Occipital lobe (tissue), 2 donors: ENCODE measurements around the gene OXSM. TPM values are rescaled to one million over a fixed set of nuclear protein-coding genes. Genes with fewer than 3 reads are reported as not detected.

Source experiments
- DNase-seq: peaks from one replicate; lab custom pipeline; 2025; lab: John Stamatoyannopoulos, UW
- total RNA-seq: library from RNA; depleted of rRNA; stranded (reverse); fragments of >200 nt; gene quantifications from one replicate; pipeline ENCODE4 v1.2.3, GENCODE V29; 2014

Gene OXSM
- 9.0 TPM for total RNA-seq

DNA sequence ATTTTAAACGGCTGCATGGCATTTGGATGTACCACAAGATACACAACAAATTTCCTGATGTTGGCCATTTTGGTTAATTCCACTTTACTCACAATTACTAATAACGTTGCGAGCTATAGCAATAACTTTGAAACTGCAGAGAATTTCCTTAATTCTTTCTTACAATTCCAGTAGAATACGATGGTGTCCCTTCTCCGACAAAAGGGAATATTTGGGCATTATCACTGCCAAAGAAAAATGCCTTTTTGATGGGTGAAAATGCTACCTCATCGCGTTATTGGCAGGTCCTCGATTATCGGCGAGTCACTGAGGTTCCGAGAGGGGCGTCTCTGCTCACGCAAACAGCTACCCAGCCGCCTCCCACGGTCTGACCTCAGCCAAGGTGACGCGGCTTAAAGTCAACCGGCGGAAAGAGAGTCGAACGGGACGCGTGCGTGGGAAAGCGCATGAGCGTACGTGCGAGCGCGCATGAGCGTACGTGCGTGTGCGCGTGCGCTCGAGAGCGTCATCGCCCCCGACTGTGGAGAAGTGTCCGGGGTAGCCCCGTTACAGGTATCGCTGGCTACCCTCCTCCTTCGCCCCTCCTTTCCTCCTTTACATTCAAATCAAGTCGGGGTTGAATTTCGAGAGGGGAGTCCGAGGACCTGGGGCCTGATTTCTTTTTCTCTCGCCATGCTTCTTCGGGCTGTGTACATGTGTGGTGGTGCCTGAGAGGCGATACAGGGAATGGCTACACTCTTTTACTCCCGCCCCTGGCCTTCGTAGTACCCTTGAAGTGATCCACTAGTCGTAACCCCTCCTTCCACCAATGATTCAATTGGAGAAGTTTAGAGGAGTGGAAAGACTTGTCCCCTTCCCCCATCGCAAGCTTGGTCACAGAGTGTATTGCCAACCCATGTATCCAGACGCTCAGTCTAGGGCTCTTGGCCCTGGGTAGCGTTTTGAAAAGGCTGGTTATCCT lies at the start of gene OXSM:
Gene OXSM (plus strand): TSS at position 495 of the 961 bp plus-strand sequence. CDS start 931 bp downstream, outside the sequence.
- peak; percentile 78 for DNase-seq

DNA sequence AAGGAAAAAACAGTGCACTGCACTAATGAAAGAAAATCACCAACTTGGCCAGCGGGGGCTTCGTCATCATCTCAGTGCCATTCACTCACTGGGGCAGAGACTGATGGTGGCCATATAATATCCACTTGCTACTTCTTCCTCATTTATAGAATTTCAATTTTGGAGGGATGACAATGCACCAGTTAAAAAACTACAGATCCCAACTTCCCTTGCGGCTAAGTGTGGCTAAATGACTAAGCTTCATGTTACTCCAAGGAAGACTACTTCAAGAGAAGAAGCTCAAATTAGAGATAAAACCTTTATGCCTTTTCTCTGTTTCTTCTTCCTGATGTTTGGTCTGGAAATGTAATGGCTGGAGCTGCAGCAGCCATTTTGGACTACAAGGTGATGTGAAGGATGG lies 45.4 kb upstream of the OXSM start:
- DNase-seq: no peak

DNA sequence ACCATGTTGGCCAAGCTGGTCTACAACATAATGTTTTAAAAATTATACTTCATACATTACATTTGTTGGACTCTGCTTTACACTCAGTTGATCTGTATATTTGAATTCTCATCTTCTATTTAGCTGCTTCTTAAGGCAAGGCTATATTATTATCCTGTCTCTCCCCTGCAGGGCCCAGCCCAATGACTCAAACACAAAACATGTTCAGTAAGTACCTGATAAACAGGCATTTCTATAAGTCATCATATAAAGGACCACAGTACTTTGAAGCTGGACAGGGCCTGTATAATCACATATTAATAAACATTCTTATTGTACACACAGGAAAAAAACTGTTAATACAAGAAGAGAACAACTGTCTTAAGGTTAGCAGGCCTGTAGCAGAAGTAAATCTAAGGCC lies 42.9 kb upstream of the OXSM start:
- DNase-seq: no peak

DNA sequence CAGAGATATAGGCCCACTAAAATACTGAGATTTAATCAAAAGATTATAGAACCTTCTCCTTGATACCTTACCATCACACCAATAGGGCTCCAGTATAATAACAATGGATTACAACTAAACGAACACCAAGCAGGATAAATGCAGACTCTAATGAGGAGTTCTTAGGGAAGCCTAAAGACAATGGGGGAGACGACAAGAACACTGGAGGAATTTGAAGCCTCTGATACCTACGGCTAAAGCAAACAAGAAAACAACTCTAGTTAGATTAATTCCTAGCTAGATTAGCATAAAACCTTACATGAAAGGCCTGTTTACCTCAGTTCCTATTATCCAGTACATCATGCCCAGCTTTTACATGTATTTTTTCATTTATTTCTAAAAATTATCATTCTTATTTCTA lies 41.7 kb upstream of the OXSM start:
- no peak for DNase-seq

DNA sequence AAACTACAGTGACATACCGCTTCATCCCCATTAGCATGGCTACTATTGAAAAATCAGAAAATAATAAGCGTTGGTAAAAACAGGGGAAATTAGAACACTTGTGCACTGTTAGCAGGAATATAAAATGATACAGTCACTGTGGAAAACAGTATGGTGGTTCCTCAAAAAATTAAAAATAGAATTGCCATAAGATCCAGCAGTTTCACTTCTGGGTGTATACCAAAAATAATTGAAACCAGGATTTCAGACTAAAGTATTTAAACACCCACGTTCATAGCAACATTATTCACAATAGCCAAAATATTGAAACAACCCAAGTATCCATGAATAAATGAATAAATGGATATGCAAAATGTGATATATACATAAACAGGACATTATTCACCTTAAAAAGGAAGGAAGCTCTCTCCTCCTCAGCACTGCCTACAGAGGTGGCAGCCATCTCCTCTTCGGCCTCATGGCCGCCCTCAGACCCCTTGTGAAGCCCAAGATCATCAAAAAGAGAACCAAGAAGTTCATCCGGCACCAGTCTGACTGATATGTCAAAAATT lies 40.8 kb upstream of the OXSM start:
- no peak for DNase-seq

DNA sequence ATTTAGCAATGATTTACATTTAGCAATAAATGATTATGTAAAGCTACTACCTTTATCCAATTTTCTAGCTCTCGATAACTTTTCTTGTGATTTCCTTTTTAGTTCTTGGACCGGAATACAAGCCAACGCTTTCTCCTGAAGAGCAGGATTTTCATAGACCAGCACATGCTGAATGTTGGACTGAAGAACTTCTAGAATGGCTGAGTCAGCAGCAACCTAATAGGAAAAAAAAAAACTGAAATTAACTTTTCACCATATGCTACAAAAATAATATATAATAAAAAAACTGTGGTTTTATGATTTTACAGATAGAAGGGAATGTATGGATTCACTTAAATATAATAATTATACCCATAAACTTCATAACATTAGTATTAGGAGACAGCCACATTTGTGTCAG lies 38.8 kb upstream of the OXSM start:
- no peak for DNase-seq

GRCh38 chr3:25751725-25752124 lies 38.2 kb upstream of the OXSM start:
- no peak for DNase-seq

- no peak for DNase-seq
Measured at GRCh38 chr3:25768851-25769250, 21.0 kb upstream of the OXSM start.

DNA sequence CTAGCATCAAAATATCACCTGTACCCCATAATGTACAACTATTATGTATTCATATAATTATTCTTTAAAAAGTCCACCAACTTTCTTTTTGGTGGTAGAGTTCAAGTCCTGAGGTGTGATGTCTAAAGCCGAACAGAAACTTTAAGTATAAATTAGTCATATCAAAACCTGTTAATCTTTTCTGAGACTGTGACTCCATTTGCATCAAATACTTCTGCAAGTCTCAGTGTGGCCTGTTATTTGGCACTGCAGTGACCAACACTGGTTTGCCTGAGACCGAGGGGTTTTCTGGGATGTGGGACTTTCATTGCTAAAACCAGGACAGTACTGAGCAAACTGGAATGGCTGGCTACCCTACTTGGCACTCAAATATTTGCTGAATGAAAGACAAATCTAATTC lies 14.0 kb upstream of the OXSM start:
- no peak for DNase-seq

- DNase-seq: no peak
Measured at GRCh38 chr3:25780618-25781017, 9.3 kb upstream of the OXSM start.

DNA sequence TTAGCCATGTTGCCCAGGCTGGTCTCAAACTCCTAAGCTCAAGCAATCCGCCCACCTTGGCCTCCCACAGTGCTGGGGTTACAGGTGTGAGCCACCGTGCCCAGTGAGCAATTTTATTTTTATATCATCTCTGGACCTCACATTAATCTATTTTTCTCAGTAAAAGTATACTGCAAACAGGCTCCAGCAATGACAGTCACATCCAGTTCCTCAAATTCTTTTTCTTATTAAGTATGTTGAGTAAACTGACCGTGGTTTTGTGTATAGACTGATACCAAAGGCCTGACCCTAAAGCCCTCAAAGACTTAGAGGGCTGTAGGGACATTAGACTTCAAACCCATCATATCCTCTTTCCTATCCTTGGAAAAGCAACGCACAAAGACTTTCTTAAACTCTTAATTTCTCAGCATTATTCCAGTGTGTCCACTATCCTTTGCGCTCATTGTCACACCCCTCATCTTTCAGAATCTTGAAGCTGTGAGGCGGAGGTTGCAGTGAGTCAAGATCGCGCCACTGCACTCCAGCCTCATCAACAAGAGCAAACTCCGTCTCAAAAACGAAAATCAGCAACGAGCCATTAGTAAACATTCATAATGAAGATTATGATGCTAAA lies 8.6 kb upstream of the OXSM start:
- DNase-seq: no peak

DNA sequence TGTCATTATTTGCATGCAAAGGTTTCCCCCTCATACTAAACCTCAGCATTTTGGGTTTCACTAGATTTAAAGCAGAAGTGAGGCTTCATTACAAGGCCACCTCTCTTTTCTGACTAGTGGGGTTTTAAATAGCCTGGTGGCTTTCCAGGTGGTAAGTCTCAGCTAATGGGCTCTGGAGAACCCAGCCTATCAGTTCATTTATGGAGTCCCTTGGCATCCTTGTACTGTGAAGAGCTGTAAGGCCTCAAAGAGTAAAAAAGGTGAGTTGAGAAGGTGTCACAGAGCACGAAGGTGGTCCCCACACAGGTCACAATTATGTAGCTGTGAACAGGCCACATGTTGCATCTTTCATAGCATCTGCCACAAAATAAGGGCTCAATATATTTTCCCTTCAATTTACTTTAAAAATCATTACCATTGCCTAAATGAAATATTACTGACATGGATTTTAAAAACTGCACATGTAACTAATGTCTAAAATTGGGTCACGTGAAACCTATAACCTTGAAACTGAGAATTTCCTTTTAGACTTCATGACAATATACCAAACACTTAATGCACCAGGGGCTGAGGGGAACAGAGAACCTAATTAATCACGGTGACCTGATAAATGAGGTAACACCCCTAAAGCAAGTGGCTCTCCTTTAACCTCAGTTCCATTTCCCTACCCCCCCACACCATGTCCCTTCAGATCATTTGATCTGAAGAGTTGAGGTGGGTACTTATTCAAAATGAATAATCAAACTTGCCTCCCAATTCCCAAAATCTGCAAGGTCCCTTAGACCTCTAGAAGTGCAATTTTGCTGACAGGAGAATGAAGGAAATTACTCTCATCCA lies 7.9 kb upstream of the OXSM start:
- DNase-seq: no peak

- DNase-seq: no peak
Measured at GRCh38 chr3:25782636-25782937, 7.3 kb upstream of the OXSM start.

GRCh38 chr3:25782938-25783660 lies 6.8 kb upstream of the OXSM start, which contains the start of gene NGLY1:
TSS of gene NGLY1 (minus strand) at chr3:25783443. CDS start at chr3:25783390, 53 bp downstream.
- peak; percentile 80 for DNase-seq

DNA sequence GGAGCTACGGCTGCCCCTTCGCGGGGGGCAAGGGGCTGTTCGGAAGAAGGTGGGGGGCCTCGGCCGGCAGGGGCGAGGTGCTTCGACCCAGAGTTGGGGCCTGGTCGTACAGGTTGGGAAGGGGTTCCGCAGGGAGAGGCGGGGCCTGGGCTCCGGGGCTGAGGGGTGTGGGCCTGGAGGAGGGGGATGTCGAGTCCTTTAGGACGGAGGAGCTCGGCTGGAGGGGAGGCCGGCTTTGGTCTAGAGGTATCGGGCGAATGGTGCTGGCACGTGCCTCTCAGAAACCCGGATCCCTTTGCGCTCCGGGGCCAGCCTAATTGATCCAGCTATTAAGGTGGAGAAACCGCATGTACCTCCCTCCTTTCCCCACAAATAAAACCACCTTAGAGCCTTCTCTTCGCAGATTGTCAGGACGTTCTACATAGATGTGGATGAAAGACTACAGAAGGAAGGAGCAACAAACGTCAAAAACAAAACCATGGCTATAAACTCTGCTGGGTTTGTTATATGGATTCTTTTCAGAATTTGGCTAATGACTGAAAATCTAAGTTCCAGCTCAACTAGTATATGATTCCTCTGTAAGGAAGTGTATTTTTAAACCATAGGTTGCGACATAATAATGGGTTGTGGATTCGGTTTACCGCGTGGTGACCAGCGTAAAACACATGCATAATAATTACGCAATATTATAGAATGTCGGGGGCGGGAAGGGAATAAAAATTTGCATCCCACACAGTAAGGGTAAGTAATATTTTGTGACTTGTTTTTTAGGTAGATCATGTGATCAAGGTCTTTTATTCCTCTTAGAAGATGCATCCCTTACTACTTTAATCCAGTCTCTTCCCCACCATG lies 6.0 kb upstream of the OXSM start:
- no peak for DNase-seq

DNA sequence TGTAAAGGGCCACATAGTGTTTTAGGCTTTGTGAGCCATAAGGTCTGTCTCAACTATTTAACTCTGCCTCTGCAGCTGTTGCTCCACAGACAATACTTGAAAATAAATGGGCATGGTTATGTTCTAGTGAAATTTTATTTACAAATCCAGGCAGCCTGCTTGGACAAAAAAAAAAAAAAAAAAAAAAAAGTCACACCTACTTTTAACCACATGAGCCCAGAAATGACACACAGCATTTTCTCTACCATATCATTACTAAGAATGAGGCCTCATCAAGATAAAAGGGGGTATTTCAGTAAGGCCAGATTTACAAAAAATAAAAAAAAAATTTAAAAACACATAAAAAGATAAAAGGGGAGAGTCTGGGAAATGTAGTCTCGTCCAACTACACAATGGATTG lies 4.9 kb upstream of the OXSM start:
- DNase-seq: no peak

DNA sequence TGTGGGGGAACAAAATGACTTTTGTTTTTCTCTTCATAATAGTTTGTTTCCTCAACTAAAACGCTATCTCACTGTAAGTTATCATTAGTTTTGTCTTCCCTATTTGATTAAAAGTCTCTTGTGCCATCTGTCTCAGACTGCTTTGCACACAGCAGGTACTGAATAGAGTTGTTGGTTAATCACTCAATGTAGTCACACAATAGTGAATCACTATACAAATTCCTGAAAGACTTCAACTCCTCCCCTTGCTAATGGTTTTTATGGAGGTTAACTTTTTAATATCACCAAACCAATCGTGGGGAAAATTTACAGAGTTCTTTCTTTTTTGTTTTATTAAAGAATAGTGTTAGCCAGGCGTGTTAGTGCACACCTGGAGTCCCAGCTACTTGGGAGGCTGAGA lies 4.1 kb upstream of the OXSM start:
- DNase-seq: no peak

- DNase-seq: no peak
Measured at GRCh38 chr3:25787689-25788088, 2.2 kb upstream of the OXSM start.

DNA sequence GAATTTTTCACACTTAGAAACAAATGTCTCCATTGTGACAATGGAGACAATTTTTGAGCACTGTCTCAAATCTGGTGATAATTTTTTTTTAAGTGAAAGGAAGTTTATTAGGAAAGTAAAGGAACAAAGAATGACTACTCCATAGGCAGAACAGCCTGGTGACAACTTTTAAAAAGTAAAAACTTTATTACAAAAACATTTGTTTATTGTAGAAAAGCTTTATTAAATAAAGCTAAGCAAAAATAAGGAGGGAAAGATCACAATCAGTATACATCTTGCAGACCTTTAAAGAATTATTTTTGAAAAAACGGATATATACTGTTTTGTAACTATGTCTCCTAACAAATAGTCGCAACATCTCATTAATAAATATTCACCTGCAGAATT lies 688 bp upstream of the OXSM start:
- DNase-seq: no peak

- DNase-seq: no peak
Measured at GRCh38 chr3:25801786-25802185, 11.9 kb downstream of the OXSM start.
